Astrocyte (in vitro differentiated cells and primary cell): Measurements from ENCODE around the gene SRSF1.

Experiments used
- CTCF ChIP-seq: IDR thresholded peaks from 2 replicates; pipeline ENCODE4 v1.5.1; 2011; ENCODE audit warnings: low read depth, mild to moderate bottlenecking, inconsistent platforms, low read length, moderate library complexity; ENCODE audit not compliant: insufficient read depth
- EZH2 ChIP-seq: IDR thresholded peaks from 2 replicates; pipeline ENCODE4 v1.6.1; 2012; ENCODE audit warnings: mild to moderate bottlenecking, low read length, inconsistent platforms; ENCODE audit not compliant: insufficient read depth

DNA sequence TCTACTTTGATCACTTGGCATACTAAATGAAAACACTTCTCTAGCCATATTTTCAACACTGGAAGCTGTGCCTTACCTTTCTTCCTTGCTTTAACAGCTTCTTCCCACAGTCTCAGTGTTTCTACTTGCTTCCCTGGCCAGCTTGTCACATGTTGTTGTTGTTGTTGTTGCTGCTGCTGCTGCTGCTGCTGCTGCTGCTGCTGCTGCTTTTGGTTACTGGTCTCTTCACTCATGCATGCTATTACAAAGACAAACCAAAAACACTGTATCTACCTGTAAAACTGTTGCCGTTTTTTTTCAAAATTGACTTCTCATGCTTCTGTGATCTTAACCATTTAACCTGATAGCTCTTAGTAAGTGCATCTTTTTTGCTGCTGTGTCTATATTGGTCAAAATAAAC, 28.0 kb downstream of the SRSF1 start:
- TF ChIP-seq EZH2 (no peak), CTCF (no peak)
